Anterior cingulate cortex (tissue), 58 donors: ENCODE data around the gene RANGAP1.

ENCODE experiments used
- DNase-seq, 58 donors: peaks; one replicate each; lab custom pipeline; 2025; lab: John Stamatoyannopoulos, UW

Gene RANGAP1

GRCh38 chr22:41285820-41286638 lies at the start of gene RANGAP1:
TSS of gene RANGAP1 (minus strand) at chr22:41286187. CDS start at chr22:41281044, 5,143 bp downstream.
- DNase-seq = peak; percentile 83 to 100 (median 99)

GRCh38 chr22:41334951-41335635 lies 49.1 kb upstream of the RANGAP1 start:
- DNase-seq = peak in 1 of 58 donors; percentile 10

- no peak for DNase-seq
Measured at GRCh38 chr22:41334215-41334614, 48.2 kb upstream of the RANGAP1 start.

GRCh38 chr22:41333806-41334205 lies 47.8 kb upstream of the RANGAP1 start:
- DNase-seq = no peak

- no peak for DNase-seq
Measured at GRCh38 chr22:41332217-41332939, 46.4 kb upstream of the RANGAP1 start.

GRCh38 chr22:41330169-41330568 lies 44.2 kb upstream of the RANGAP1 start:
- DNase-seq = no peak

GRCh38 chr22:41327124-41327523 lies 41.1 kb upstream of the RANGAP1 start:
- DNase-seq = peak in 42 of 58 donors; percentile 7 to 73 (median 36)

GRCh38 chr22:41324821-41325528 lies 39.0 kb upstream of the RANGAP1 start:
- DNase-seq = no peak

GRCh38 chr22:41320416-41321240 lies 34.6 kb upstream of the RANGAP1 start:
- no peak for DNase-seq

GRCh38 chr22:41315586-41315985 lies 29.6 kb upstream of the RANGAP1 start:
- DNase-seq = no peak

GRCh38 chr22:41314821-41315220 lies 28.8 kb upstream of the RANGAP1 start:
- no peak for DNase-seq

- no peak for DNase-seq
Measured at GRCh38 chr22:41311487-41311886, 25.5 kb upstream of the RANGAP1 start.

GRCh38 chr22:41310336-41310735 lies 24.3 kb upstream of the RANGAP1 start:
- no peak for DNase-seq

- DNase-seq = no peak
Measured at GRCh38 chr22:41308544-41308947, 22.6 kb upstream of the RANGAP1 start.

- DNase-seq = no peak
Measured at GRCh38 chr22:41308054-41308453, 22.1 kb upstream of the RANGAP1 start.

GRCh38 chr22:41305646-41306045 lies 19.7 kb upstream of the RANGAP1 start:
- DNase-seq = peak in 4 of 58 donors; percentile 23 to 36 (median 32)

GRCh38 chr22:41302811-41303210 lies 16.8 kb upstream of the RANGAP1 start:
- peak in 1 of 58 donors; percentile 3 for DNase-seq

GRCh38 chr22:41302021-41302767 lies 16.2 kb upstream of the RANGAP1 start:
- peak in 5 of 58 donors; percentile 7 to 40 (median 22) for DNase-seq
